ENCODE results near the gene SLC39A11. TPM values are rescaled to one million over a fixed set of nuclear protein-coding genes. Genes with fewer than 3 reads are reported as not detected.

Gene SLC39A11
- total RNA-seq, 1 experiment from 2014 or later = 18.9 TPM

DNA sequence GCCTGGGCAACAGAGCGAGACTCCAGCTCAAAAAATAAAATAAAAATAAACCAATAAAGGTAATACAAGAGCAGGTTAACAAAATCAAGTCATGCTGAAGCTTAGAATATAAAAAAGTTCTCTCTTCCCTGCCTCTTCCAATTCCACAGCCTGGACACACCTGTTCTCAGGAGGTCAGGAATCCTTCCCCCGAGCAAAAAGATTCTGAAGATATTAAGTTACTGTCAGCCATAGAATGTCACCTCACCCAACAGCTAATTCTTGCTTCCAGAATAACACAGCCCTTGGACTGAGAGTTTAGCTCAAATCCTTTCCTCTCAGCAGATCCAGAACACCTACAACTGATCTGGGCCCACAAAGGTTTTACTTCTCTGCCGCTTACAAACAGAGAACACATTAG is 27.1 kb downstream of the SLC39A11 start (continued):
- TF ChIP-seq FOXP4 (CRISPR knock-in tag; IDR thresholded peaks at IDR 0.05) (no peak), HMGA2 (CRISPR knock-in tag; IDR thresholded peaks at IDR 0.05) (no peak), E2F4 (CRISPR knock-in tag; IDR thresholded peaks at IDR 0.05; ENCODE audit: borderline replicate concordance, low read depth) (no peak), SOX15 (CRISPR knock-in tag; IDR thresholded peaks at IDR 0.05) (no peak), E2F5 (CRISPR knock-in tag; IDR thresholded peaks at IDR 0.05) (no peak)
- TF ChIP-seq, protein P1, sequence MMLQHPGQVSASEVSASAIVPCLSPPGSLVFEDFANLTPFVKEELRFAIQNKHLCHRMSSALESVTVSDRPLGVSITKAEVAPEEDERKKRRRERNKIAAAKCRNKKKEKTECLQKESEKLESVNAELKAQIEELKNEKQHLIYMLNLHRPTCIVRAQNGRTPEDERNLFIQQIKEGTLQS (CRISPR knock-in tag; conservative IDR thresholded peaks at IDR 0.05) = no peak
- TF ChIP-seq, protein P2, sequence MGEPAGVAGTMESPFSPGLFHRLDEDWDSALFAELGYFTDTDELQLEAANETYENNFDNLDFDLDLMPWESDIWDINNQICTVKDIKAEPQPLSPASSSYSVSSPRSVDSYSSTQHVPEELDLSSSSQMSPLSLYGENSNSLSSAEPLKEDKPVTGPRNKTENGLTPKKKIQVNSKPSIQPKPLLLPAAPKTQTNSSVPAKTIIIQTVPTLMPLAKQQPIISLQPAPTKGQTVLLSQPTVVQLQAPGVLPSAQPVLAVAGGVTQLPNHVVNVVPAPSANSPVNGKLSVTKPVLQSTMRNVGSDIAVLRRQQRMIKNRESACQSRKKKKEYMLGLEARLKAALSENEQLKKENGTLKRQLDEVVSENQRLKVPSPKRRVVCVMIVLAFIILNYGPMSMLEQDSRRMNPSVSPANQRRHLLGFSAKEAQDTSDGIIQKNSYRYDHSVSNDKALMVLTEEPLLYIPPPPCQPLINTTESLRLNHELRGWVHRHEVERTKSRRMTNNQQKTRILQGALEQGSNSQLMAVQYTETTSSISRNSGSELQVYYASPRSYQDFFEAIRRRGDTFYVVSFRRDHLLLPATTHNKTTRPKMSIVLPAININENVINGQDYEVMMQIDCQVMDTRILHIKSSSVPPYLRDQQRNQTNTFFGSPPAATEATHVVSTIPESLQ (CRISPR knock-in tag; IDR thresholded peaks at IDR 0.05) = no peak

DNA sequence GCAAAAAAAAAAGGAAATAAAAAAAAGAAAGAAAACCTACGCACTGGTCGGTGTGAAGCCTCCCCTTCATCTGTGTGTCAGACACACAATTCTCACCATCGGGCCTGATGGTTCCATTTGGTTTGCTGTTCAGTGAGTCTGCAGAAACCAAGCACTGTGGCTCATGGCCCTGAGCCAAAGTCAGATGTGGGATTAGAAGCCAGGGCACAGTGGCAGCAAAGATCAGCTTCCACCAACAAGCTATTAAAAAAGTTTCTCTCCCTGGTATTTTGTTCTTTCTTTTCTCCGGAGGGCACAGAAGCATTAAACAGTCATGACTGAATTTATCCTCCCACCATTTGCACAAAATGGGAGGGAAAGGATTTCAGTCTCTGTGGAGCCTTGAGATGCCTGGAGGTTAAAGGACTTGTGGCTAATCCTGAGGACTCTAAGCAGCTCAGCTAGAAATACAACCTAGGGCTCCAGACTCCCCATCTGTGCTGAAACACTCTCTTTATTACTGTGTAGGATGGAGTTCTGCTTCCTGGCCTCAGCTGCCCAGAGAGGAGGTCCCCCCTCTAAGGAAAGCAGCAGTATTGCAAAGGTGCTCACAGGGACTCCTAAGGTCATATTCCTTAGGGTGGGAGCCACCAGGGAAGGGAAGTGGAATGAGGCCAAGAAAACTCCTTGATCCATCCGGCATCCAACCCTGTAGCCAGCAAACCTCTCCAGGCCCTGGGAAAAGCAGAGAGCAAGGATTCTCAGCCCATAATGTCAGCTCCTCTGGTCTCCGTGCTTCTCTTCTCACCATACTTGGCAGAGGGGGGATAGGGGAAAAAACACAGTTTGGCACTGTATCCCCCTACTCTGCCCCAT is 28.2 kb downstream of the SLC39A11 start:
- no peak for DNase-seq (ENCODE audit: low spot score)
- no peaks in the 10 kb centered on the region for H3K27me3 Mint-ChIP-seq (ENCODE audit: low read depth)
- 0 out of 2 replicates have a peak, but pooled peaks cover 3% of the 10 kb centered on the region for H3K4me1 Mint-ChIP-seq
- H3K36me3 Mint-ChIP-seq = peaks cover 9% of the 10 kb centered on the region; the same call in 1 of the 2 replicates
- H3K27ac Mint-ChIP-seq = no peak overlapping the region
- ATAC-seq = no peak
- no peak for TF ChIP-seq ZNF263 (CRISPR knock-in tag; IDR thresholded peaks at IDR 0.05; ENCODE audit: low read depth)
- no peak for TF ChIP-seq ATF1 (CRISPR knock-in tag; IDR thresholded peaks at IDR 0.05)
- no peak for TF ChIP-seq NR1H2 (CRISPR knock-in tag; IDR thresholded peaks at IDR 0.05)
- no peak for TF ChIP-seq TEAD1 (CRISPR knock-in tag; IDR thresholded peaks at IDR 0.05)
- ChIA-PET POLR2A (no interaction called here), CTCF (interaction anchor here (1.0 kb wide), 1 partner anchor 78 kb away, joined by 3 read pairs; no protein-coding TSS in a partner anchor)
- H3K4me3 Mint-ChIP-seq = no peak overlapping the region
- peaks cover 17% of the 10 kb centered on the region for H3K9me3 Mint-ChIP-seq

DNA sequence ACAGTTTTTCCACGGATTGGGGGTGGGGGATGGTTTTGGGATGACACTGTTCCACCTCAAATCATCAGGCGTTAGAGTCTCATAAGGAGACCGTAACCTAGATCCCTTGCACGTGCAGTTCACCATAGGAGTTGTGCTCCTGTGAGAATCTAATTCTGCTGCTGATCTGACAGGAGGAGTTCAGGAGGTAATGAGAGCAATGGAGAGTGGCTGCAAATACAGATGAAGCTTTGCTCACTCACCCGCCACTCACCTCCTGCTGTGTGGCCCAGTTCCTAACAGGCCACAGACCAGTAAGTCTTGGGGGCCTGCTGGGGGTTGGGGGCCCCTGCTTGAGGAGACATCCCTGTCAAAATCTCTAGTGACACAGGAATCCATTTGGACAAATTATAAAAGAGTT is 29.8 kb downstream of the SLC39A11 start:
- H3K4me3 Mint-ChIP-seq = no peak overlapping the region
- CTCF ChIA-PET = interaction anchor here (0.7 kb wide), 1 partner anchor 95 kb away, joined by 4 read pairs; no protein-coding TSS in a partner anchor
- H3K27ac Mint-ChIP-seq = no peak overlapping the region
- TF ChIP-seq, protein P3, sequence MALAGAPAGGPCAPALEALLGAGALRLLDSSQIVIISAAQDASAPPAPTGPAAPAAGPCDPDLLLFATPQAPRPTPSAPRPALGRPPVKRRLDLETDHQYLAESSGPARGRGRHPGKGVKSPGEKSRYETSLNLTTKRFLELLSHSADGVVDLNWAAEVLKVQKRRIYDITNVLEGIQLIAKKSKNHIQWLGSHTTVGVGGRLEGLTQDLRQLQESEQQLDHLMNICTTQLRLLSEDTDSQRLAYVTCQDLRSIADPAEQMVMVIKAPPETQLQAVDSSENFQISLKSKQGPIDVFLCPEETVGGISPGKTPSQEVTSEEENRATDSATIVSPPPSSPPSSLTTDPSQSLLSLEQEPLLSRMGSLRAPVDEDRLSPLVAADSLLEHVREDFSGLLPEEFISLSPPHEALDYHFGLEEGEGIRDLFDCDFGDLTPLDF (CRISPR knock-in tag; IDR thresholded peaks at IDR 0.05) = no peak
- no peak for TF ChIP-seq TCF7 (CRISPR knock-in tag; IDR thresholded peaks at IDR 0.05; ENCODE audit: low read depth)
- no peak for TF ChIP-seq RORB (CRISPR knock-in tag; IDR thresholded peaks at IDR 0.05)
- peaks cover 17% of the 10 kb centered on the region for H3K9me3 Mint-ChIP-seq
- POLR2A ChIA-PET = no interaction called here
- H3K36me3 Mint-ChIP-seq = peaks cover 9% of the 10 kb centered on the region; the same call in 1 of the 2 replicates
- DNase-seq (ENCODE audit: low spot score) = no peak
- no peak for ATAC-seq
- H3K27me3 Mint-ChIP-seq (ENCODE audit: low read depth) = no peaks in the 10 kb centered on the region
- H3K4me1 Mint-ChIP-seq = no peaks in the 10 kb centered on the region
